OCI-M2 (cell line): ENCODE results near the gene FANCE.
"Not testable (repeated sequence)": the region's sequence is repeated elsewhere in the genome, so short reads cannot be mapped to it uniquely, and the experiment has no call there.

ENCODE experiments used
- DNase-seq: peaks from one replicate; lab custom pipeline; 2025; ENCODE audit not compliant: unreplicated experiment; lab: John Stamatoyannopoulos, UW

FANCE gene

GRCh38 chr6:35496841-35497570, 44.9 kb downstream of the FANCE start, which contains the start of gene TEAD3:
TEAD3 (minus strand) TSS chr6:35497079.
- no peak for DNase-seq

GRCh38 chr6:35497571-35498421, 45.7 kb downstream of the FANCE start:
- no peak for DNase-seq

DNA sequence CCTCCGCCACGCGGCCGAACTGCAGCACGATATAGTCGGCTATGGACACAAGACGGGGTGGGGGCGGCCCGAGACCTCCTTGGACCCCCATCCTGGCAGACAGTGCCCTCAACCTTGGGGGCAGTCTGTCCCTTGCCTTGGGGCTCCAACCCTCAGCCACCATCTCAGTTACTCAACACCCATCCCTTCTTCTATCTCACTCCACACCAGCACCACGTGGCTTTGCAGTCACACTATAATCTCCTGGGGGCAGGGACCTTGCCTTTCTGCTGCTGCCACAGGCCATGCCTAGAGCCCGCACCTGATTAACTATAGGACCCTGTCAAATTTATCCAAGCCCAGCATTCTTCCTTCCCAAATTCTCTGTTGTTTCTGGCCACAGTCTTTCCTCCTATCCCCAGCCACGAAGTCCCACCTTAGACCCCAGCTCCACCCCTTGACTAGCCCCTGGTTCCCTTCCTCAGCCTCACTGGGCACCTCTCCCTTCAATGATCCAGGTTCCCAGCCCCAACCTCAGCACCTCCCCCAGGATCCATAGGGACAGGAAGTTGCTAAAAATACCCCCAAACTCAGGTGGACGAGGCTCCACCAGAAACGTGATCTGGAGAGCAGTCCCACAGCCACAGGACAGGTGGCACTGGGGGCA, 46.4 kb downstream of the FANCE start:
- DNase-seq = no peak

GRCh38 chr6:35499372-35499771, 47.2 kb downstream of the FANCE start:
- DNase-seq = no peak

DNA sequence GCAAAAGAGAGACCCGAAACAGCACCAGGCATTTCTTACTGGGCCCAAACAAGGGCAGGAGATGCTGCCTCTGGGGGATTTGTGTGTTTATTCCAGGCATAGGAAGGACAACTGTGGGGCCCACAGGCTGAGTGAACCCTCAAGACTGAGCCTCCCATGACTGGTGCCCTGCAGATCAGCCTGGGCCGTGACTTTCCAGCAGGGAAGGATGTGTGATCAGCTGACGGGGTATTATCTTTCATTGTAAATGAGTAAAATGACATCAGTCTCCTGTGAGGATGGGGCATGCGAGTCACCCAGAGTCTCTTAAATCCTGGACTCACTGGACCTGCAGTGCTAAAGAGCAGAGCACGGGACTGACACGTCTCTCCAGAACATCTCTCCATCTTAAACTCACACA, 48.6 kb downstream of the FANCE start:
- no peak for DNase-seq

DNA sequence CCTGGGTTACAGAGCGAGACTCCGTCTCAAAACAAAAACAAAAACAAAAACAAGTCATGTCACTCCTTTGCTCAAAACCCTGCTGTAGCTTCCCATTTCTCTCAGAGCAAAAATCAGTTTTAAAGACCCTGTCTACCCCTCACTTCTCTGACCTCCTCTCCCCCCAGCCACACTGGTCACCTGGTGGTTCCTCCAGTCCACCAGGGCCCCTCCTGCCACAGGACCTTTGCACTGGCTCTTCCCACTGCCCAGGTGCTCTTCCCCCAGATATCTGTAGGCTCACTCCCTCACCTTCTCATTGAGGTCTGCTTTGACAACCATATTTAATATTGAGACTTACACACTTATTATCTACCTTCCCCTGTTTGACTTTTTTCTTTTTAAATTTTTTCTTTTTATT, 49.6 kb downstream of the FANCE start:
- no peak for DNase-seq

DNA sequence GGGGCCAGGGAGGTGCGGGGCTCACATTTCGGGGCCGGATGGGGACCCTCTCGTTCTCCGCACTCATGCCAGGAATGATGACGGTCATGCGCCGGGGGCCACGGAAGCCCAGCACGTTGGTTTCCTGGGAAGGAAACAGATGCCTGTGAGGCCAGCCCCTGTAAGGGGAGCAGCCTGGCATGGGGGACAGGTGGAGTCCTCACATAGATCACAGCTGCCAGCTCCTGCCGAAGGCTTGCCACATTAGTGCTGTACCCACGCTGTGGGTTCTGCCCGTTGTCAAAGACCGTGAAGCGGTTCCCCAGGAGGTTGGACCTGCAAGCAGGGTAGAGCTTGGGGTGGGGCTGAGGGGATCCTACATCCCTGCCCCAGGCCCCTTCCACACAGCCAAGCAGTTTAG, 51.4 kb downstream of the FANCE start:
- no peak for DNase-seq

- no peak for DNase-seq
Measured at GRCh38 chr6:35505999-35506412, 53.9 kb downstream of the FANCE start.

DNA sequence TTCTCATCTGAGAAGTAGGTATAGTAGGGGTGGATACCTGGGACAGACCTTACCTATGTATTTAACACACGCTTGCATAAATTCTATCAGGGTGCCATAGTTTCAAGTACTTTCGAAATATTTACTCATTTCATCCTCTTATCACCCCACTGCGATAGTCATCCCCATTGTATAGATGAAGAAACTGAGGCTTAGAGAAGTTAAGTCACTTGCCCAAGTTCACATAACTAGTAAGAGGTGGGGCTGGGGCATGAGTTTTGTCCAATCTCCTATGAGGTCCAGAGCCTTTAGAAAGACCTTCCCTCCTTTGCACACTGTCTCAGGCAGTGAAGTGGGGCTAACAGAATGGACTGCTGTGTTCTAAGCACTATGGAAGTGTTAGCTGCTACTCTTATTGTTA, 54.4 kb downstream of the FANCE start:
- no peak for DNase-seq

DNA sequence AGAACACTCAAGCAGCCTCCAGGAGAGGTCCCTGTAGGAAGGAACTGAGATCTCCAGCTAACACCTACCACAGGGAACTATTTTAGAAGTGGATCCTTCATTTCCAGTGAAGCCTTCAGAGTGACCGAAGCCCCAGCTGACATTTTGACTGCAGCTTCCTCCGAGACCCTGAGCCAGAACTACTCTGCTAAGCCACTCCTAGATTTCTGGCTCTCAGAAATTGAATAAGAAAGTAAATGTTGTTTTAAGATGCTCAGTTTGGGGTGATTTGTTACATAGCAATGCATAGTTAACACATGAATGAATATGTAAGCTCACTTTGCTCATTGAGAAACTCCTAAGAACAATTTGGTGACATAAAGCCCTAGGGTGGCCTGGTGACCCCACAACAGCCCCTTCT, 55.1 kb downstream of the FANCE start:
- DNase-seq = no peak

- no peak for DNase-seq
Measured at GRCh38 chr6:35508027-35508426, 55.9 kb downstream of the FANCE start.

DNA sequence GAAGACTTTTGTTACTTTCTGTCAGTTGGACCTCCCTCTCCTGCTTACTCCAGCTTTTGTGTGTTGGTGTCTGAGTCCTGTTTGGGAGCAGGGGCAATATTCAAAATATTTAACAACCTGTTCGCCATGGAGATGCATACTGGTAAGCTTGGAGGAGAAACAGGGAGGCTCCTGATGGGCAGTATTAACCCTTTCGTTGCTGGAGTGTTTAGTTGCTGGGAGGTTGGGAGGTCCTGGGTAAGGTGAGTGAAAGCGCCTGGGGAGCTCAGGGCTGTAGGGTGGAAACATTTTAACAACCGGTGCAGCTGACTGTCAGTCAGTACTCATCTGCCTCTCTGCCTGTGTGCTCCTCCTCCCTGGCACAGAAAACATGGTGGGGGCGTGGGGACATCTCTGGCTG, 56.4 kb downstream of the FANCE start:
- no peak for DNase-seq

- DNase-seq = no peak
Measured at GRCh38 chr6:35510916-35511561, 58.9 kb downstream of the FANCE start.

DNA sequence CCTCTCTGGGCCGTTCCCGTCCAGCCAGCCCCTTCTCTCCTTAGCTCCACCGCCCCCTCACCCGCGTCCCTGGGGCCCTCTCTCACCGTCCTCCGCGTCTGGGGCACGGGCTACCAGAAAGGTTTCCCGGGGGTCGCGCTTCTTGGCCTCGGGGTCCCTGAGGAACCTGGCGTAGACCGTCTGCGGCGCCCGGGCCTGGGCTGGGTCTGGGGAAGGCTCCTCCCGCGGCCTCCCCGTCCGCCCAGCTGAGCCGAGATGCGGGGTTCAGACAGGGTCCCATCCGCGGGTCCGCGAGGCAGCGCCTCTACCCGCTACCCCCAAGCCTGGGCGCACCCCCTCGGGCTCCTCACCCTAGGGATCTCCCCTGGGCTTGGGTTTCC, 59.4 kb downstream of the FANCE start:
- DNase-seq = no peak

DNA sequence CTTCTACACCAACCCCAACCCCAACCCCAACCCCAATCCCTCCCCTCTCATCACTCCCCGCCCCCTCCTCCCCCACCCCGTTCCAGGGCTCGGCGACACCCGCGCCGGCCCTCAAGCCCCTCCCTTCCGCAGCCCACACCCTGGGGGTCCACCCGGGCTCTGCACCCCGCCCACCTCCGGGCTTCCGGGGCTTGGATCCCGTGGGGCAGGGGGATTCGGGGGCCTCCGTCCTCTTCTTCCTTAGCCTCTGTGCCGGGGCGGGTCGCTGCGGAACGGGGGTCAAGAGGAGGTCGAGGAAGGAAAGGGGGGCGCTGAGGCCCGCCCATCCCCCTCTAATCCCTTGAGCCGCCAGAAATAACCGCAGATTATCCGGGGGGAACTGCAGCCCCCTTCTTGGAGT, 59.9 kb downstream of the FANCE start:
- DNase-seq = no peak

DNA sequence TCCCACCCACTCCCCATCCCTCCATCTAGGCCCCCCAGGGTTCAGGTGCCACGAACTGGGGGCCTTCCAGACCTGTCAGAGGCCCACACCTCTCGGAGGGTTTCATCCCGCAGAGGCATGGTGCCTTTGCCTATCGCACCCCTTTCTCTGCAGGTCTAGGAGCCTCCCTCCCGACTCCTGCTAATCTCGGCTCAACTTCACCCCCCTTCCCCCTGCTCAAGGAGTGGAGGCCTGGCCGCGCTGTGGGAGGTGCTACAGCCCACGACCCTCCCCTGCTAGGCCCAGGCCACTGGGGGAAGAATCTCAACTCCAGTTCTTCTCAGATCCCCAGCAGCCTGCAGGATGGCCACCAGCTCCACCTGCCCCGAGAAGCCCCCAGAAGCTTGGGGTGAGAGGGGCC, 60.6 kb downstream of the FANCE start, which contains the start of gene TULP1:
TSS of gene TULP1 (minus strand) at position 157 of the 400 bp plus-strand sequence. CDS start at position 119, 38 bp downstream.
- DNase-seq = no peak

- no peak for DNase-seq
Measured at GRCh38 chr6:35514587-35514986, 62.4 kb downstream of the FANCE start.

- DNase-seq = not testable (repeated sequence)
Measured at GRCh38 chr6:35515939-35516338, 63.8 kb downstream of the FANCE start.
